Hematopoietic multipotent progenitor cell treated with erythropoietin and hydrocortisone succinate and interleukin-3 and kit ligand, for 4 days (in vitro differentiated cells): ENCODE results near the gene LEAP2.

Experiments
- DNase-seq: peaks from one replicate; pipeline ENCODE4 v3.0.0-alpha.2; 2015

LEAP2 gene

GRCh38 chr5:132884548-132884947 lies 11.1 kb downstream of the LEAP2 start:
- DNase-seq, result no peak

- DNase-seq, result no peak
These were observed 12.8 kb downstream of the LEAP2 start for GRCh38 chr5:132886064-132886823.

GRCh38 chr5:132887283-132887682 lies 13.8 kb downstream of the LEAP2 start:
- no peak for DNase-seq

GRCh38 chr5:132889501-132889900 lies 16.0 kb downstream of the LEAP2 start:
- DNase-seq, result no peak

- no peak for DNase-seq
These were observed 17.3 kb downstream of the LEAP2 start for GRCh38 chr5:132890817-132891216.

- no peak for DNase-seq
These were observed 22.3 kb downstream of the LEAP2 start for GRCh38 chr5:132895719-132896305.

GRCh38 chr5:132896685-132897084 lies 23.2 kb downstream of the LEAP2 start:
- DNase-seq, result no peak

- no peak for DNase-seq
These were observed 24.6 kb downstream of the LEAP2 start for GRCh38 chr5:132898094-132898493.

GRCh38 chr5:132901036-132901435 lies 27.6 kb downstream of the LEAP2 start:
- DNase-seq, result no peak

- DNase-seq, result no peak
These were observed 28.3 kb downstream of the LEAP2 start for GRCh38 chr5:132901730-132902129.

- peak; percentile 25 for DNase-seq
These were observed 32.5 kb downstream of the LEAP2 start for GRCh38 chr5:132905938-132906337.

GRCh38 chr5:132907161-132907560 lies 33.7 kb downstream of the LEAP2 start:
- DNase-seq, result no peak

- no peak for DNase-seq
These were observed 36.2 kb downstream of the LEAP2 start for GRCh38 chr5:132909702-132910101.

- peak; percentile 15 for DNase-seq
These were observed 42.2 kb downstream of the LEAP2 start for GRCh38 chr5:132915681-132916080.

- DNase-seq, result no peak
These were observed 42.6 kb downstream of the LEAP2 start for GRCh38 chr5:132916086-132916485.
